Fibroblast of skin of scalp (primary cell): ENCODE results near the gene DIP2C.

Experiments
- DNase-seq: peaks from one replicate; pipeline ENCODE4 v3.0.0-alpha.2; 2013

Gene DIP2C

GRCh38 chr10:625751-626711 lies 63.4 kb downstream of the DIP2C start:
- DNase-seq: no peak

GRCh38 chr10:625333-625696 lies 64.2 kb downstream of the DIP2C start:
- no peak for DNase-seq

GRCh38 chr10:624605-625332 lies 64.7 kb downstream of the DIP2C start:
- peak; percentile 75 for DNase-seq

- DNase-seq: no peak
Observed at GRCh38 chr10:624312-624604, 65.2 kb downstream of the DIP2C start.

- no peak for DNase-seq
Observed at GRCh38 chr10:623477-624311, 65.8 kb downstream of the DIP2C start.

- no peak for DNase-seq
Observed at GRCh38 chr10:623014-623413, 66.5 kb downstream of the DIP2C start.

- no peak for DNase-seq
Observed at GRCh38 chr10:621981-622740, 67.3 kb downstream of the DIP2C start.

GRCh38 chr10:621513-621912 lies 68.0 kb downstream of the DIP2C start:
- DNase-seq: no peak

- no peak for DNase-seq
Observed at GRCh38 chr10:620971-621370, 68.5 kb downstream of the DIP2C start.

GRCh38 chr10:620417-620816 lies 69.1 kb downstream of the DIP2C start:
- no peak for DNase-seq

- no peak for DNase-seq
Observed at GRCh38 chr10:619710-620109, 69.8 kb downstream of the DIP2C start.

GRCh38 chr10:618229-618989 lies 71.1 kb downstream of the DIP2C start:
- DNase-seq: no peak

GRCh38 chr10:617471-617870 lies 72.0 kb downstream of the DIP2C start:
- no peak for DNase-seq

- DNase-seq: peak; percentile 86
Observed at GRCh38 chr10:615583-616152, 73.8 kb downstream of the DIP2C start.

GRCh38 chr10:614790-615582 lies 74.5 kb downstream of the DIP2C start:
- DNase-seq: no peak

GRCh38 chr10:614139-614711 lies 75.2 kb downstream of the DIP2C start:
- no peak for DNase-seq

- no peak for DNase-seq
Observed at GRCh38 chr10:613271-614138, 76.0 kb downstream of the DIP2C start.

- DNase-seq: no peak
Observed at GRCh38 chr10:612696-613095, 76.8 kb downstream of the DIP2C start.
